GM19372 (cell line): ENCODE data around the gene OSMR.

Source experiments
- ATAC-seq: cut with Tn5 transposase; IDR thresholded peaks from one replicate; pipeline ENCODE4 v1.9.1; 2021; ENCODE audit warnings: mild to moderate bottlenecking, low read depth, moderate library complexity; ENCODE audit not compliant: unreplicated experiment

Gene OSMR

GRCh38 chr5:38870595-38870994 lies 24.8 kb downstream of the OSMR start:
- no peak for ATAC-seq

- no peak for ATAC-seq
Observed at GRCh38 chr5:38871058-38871605, 25.3 kb downstream of the OSMR start.

- ATAC-seq = no peak
Observed at GRCh38 chr5:38871790-38872551, 26.2 kb downstream of the OSMR start.

- no peak for ATAC-seq
Observed at GRCh38 chr5:38872826-38873225, 27.0 kb downstream of the OSMR start.

GRCh38 chr5:38874948-38875456 lies 29.2 kb downstream of the OSMR start:
- ATAC-seq = no peak

- no peak for ATAC-seq
Observed at GRCh38 chr5:38878391-38879077, 32.7 kb downstream of the OSMR start.

GRCh38 chr5:38879078-38879460 lies 33.3 kb downstream of the OSMR start:
- ATAC-seq = no peak

GRCh38 chr5:38883842-38884241 lies 38.0 kb downstream of the OSMR start:
- ATAC-seq = no peak

GRCh38 chr5:38885208-38885607 lies 39.4 kb downstream of the OSMR start:
- ATAC-seq = no peak

GRCh38 chr5:38888041-38888440 lies 42.2 kb downstream of the OSMR start:
- no peak for ATAC-seq

- ATAC-seq = no peak
Observed at GRCh38 chr5:38889424-38889823, 43.6 kb downstream of the OSMR start.

GRCh38 chr5:38891563-38891962 lies 45.8 kb downstream of the OSMR start:
- no peak for ATAC-seq

GRCh38 chr5:38892363-38892762 lies 46.6 kb downstream of the OSMR start:
- ATAC-seq = no peak

GRCh38 chr5:38896760-38897159 lies 50.9 kb downstream of the OSMR start:
- no peak for ATAC-seq

- ATAC-seq = no peak
Observed at GRCh38 chr5:38899936-38900335, 54.1 kb downstream of the OSMR start.

- no peak for ATAC-seq
Observed at GRCh38 chr5:38905516-38905915, 59.7 kb downstream of the OSMR start.

GRCh38 chr5:38906503-38906902 lies 60.7 kb downstream of the OSMR start:
- ATAC-seq = no peak

- ATAC-seq = no peak
Observed at GRCh38 chr5:38911933-38912332, 66.1 kb downstream of the OSMR start.

- no peak for ATAC-seq
Observed at GRCh38 chr5:38913714-38914113, 67.9 kb downstream of the OSMR start.

GRCh38 chr5:38916802-38917201 lies 71.0 kb downstream of the OSMR start:
- no peak for ATAC-seq

- no peak for ATAC-seq
Observed at GRCh38 chr5:38921174-38921573, 75.4 kb downstream of the OSMR start.

- ATAC-seq = no peak
Observed at GRCh38 chr5:38922199-38922598, 76.4 kb downstream of the OSMR start.
